Stimulated activated CD8-positive, alpha-beta memory T cell treated with anti-CD3 and anti-CD28 coated beads, Interleukin-15, amount 100 ng/mL, for 24 hours (primary cell): Measurements from ENCODE around the gene SLC5A5.

Experiments used
- DNase-seq: peaks from one replicate; pipeline ENCODE4 v3.0.0-alpha.2; 2020; ENCODE audit warnings: low read depth

The SLC5A5 gene

GRCh38 chr19:17847538-17848366 lies 24.0 kb upstream of the SLC5A5 start, which contains the start of gene JAK3:
JAK3 (minus strand) TSS chr19:17847982; CDS start chr19:17844417, 3,565 bp downstream.
- DNase-seq = peak; percentile 68

DNA sequence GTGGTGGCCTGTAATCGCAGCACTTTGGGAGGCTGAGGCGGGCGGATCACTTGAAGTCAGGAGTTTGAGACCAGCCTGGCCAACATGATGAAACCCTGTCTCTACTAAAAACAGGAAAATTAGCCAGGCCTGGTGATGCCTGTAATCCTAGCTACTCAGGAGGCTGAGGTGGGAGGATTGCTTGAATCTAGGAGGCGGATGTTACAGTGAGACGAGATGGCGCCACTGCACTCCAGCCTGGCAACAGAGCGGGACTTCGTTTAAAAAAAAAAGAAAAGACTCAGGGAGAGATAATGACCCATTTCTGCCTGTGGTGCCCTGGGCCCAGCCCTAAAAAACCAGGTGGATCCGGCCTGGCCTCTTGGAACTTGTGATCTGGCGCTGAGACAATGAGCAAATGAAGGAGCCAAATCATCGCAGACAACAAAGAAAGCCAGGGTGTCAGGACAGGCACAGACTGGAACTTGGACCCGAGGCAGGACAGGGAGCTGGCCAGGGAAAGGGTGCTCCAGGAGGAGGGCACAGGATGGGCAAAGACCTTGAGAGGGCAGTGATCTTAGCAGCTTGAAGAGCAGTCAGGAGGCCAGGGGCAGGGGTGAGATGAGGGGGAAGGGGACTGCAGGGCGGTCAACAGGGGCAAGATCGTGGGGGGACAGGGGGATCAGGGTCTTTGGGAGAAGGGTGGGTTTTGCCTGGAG lies 23.0 kb upstream of the SLC5A5 start:
- no peak for DNase-seq

- no peak for DNase-seq
Observed at GRCh38 chr19:17854061-17854460, 17.7 kb upstream of the SLC5A5 start.

DNA sequence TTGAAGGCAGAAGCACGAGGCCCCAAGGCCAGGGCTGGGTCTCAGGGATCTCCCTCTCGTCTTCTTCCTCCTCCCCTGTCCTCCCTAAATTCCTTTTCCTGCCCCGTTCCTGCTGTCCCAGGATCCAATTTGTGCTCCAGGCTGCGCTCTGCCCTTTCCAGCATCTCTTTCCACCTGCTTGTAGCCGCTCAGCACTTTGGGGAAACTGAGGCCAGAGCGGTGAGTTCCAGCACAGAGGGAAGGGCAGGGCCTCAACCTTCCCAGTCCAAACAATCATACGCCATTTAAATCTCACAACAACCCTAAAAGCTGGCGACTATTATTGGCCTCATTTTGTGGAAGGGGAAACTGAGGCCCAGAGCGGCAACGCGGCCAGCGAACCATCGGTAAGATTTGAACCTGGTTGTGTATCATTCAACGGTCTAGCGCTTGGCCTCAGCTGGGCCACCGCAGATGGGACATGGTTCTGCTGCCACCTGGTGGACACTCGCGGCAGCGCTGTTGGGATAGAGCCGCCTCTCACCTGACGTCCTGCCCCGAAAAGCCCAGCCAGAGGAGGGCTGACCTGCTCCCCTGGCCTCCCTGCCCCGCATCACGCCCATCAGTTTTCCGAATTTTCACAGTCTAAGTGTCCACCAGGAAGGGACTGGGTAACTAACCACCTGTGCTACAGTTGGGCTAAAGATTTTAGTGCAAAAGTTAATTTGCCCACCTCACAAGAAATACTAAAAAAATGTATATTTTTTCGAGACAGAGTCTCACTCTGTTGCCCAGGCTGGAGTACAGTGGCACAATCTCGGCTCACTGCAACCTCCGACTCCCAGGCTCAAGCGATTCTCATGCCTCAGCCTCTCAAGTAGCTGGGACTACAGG lies 16.2 kb upstream of the SLC5A5 start:
- DNase-seq = peak; percentile 98

- DNase-seq = peak; percentile 95
Observed at GRCh38 chr19:17859533-17860330, 12.0 kb upstream of the SLC5A5 start, which contains the start of gene RPL18A. RPL18A (plus strand) TSS chr19:17859910; CDS start chr19:17859957, 47 bp downstream.

DNA sequence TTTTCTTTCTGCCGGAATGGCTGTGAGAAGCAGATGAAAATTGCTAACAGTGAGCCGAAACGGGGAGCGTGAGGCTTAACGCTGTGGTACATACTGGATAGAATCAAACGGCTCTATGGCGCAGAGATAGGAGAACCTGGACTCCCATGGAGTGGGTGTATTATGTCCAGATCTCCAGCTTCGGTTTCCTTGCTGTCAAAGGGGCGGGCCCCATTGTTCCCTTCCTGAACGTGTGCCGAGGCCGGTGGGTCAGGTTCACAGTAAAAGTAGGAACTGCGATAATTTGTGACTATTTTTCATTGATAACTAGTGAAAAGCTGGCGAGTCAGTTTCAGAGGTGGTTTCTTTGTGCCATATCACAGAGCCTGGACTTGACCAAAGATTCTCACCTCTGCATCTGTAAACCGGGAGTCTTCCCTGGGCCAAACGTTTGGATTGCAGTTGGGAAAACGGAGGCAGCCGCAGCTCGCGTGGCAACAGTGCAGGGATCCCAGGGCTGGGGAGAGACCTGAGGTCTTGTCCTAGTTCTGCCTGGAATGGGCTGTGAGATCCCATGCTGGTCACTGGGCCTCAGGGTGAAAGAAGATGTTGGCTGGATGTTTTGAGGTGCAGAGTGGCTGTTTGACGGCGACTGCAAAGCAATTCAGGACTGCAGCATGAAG lies 11.3 kb upstream of the SLC5A5 start:
- DNase-seq = no peak

DNA sequence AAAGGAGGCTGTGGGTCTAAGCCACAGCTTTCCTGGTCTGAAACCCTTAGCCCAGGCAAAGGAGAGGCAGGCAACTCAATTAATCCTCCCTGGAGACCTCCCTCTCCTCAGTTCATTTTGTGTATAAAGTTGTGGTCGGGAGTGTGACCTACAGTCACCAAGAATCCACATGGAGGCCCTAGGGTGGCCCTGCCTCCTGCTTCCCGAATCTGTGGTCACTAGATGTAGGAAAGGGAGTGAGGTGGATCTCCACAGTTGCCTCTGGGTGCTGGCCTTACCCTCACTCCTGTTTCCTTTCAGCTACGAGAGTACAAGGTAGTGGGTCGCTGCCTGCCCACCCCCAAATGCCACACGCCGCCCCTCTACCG lies 10.8 kb upstream of the SLC5A5 start:
- DNase-seq = no peak

GRCh38 chr19:17861542-17862402 lies 10.0 kb upstream of the SLC5A5 start:
- no peak for DNase-seq

GRCh38 chr19:17862711-17863519 lies 8.8 kb upstream of the SLC5A5 start:
- DNase-seq = no peak

- DNase-seq = no peak
Observed at GRCh38 chr19:17863520-17864182, 8.1 kb upstream of the SLC5A5 start.

- DNase-seq = no peak
Observed at GRCh38 chr19:17865364-17866311, 6.1 kb upstream of the SLC5A5 start.

GRCh38 chr19:17866312-17866963 lies 5.3 kb upstream of the SLC5A5 start:
- no peak for DNase-seq

- DNase-seq = no peak
Observed at GRCh38 chr19:17866964-17867486, 4.7 kb upstream of the SLC5A5 start.

DNA sequence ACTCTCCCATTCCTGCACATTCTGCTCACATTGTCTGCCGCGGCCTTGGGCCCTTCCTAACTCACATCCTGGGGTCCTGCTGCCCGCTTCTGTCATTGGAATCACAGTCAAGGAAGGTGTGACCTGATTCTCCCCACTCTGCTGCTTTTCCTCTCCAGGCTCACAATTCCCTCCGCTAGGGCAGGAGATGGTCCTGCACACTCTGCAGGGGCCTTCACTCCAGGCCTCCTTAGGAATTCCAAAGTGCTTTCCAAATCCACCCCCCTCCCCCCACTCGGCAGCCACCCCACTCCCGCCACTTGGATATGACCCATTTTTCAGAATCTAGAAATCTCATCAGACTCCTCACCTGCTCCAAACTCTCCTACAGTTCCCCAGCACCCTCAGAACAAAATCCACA lies 3.1 kb upstream of the SLC5A5 start:
- no peak for DNase-seq

GRCh38 chr19:17869114-17869608 lies 2.6 kb upstream of the SLC5A5 start:
- DNase-seq = no peak
